Skeletal muscle satellite cell (primary cell): ENCODE results near the gene PALM2AKAP2.

Experiments
- H3K27me3 ChIP-seq: 2 replicates; pipeline ENCODE4 v1.7.0; 2013; ENCODE audit warnings: low read length; ENCODE audit not compliant: control insufficient read depth, insufficient read depth
- H3K36me3 ChIP-seq: 2 replicates; pipeline ENCODE4 v1.7.0; 2013; ENCODE audit warnings: mild to moderate bottlenecking, control low read depth, low read length; ENCODE audit not compliant: insufficient read depth
- H3K4me1 ChIP-seq: 2 replicates; pipeline ENCODE4 v1.7.0; 2013; ENCODE audit warnings: low read length; ENCODE audit not compliant: control insufficient read depth, insufficient read depth
- H3K4me2 ChIP-seq: 2 replicates; pipeline ENCODE4 v1.7.0; 2013; ENCODE audit warnings: mild to moderate bottlenecking, low read length
- H3K4me3 ChIP-seq: 2 replicates; pipeline ENCODE4 v1.7.0; 2013; ENCODE audit warnings: low read length
- H3K9ac ChIP-seq: 2 replicates; pipeline ENCODE4 v1.7.0; 2013; ENCODE audit warnings: mild to moderate bottlenecking, low read depth, low read length, moderate library complexity
- H3K9me3 ChIP-seq: replicated peaks from 2 replicates; pipeline ENCODE4 v1.7.0; 2013; ENCODE audit warnings: mild to moderate bottlenecking, control low read depth, low read length

The PALM2AKAP2 gene

GRCh38 chr9:109793921-109794320 lies 13.9 kb downstream of the PALM2AKAP2 start:
- no peaks in the 10 kb centered on the region for H3K9me3 ChIP-seq
- peaks cover 33% of the 10 kb centered on the region for H3K4me1 ChIP-seq
- H3K36me3 ChIP-seq, result no peaks in the 10 kb centered on the region
- no peaks in the 10 kb centered on the region for H3K27me3 ChIP-seq
- H3K4me2 ChIP-seq, result peak overlapping the region; percentile 47
- no peak overlapping the region for H3K4me3 ChIP-seq
- H3K9ac ChIP-seq, result peak overlapping the region; percentile 39

GRCh38 chr9:109794361-109795012 lies 14.5 kb downstream of the PALM2AKAP2 start:
- Histone ChIP-seq H3K4me1 (peaks cover 37% of the 10 kb centered on the region), H3K9me3 (no peaks in the 10 kb centered on the region), H3K27me3 (no peaks in the 10 kb centered on the region)

GRCh38 chr9:109795613-109796012 lies 15.6 kb downstream of the PALM2AKAP2 start:
- no peaks in the 10 kb centered on the region for H3K9me3 ChIP-seq
- H3K4me2 ChIP-seq, result no peak overlapping the region
- no peaks in the 10 kb centered on the region for H3K36me3 ChIP-seq
- no peaks in the 10 kb centered on the region for H3K27me3 ChIP-seq
- H3K4me1 ChIP-seq, result peaks cover 46% of the 10 kb centered on the region
- H3K4me3 ChIP-seq, result no peak overlapping the region
- no peak overlapping the region for H3K9ac ChIP-seq

More at GRCh38 chr9:109794361-109795012, 14.5 kb downstream of the PALM2AKAP2 start:
- Histone ChIP-seq H3K36me3 (no peaks in the 10 kb centered on the region), H3K4me3 (no peak overlapping the region), H3K4me2 (no peak overlapping the region), H3K9ac (no peak overlapping the region)

- H3K27me3 ChIP-seq, result no peaks in the 10 kb centered on the region
- H3K4me1 ChIP-seq, result peaks cover 46% of the 10 kb centered on the region
- no peaks in the 10 kb centered on the region for H3K36me3 ChIP-seq
- no peaks in the 10 kb centered on the region for H3K9me3 ChIP-seq
- no peak overlapping the region for H3K4me2 ChIP-seq
- no peak overlapping the region for H3K9ac ChIP-seq
- no peak overlapping the region for H3K4me3 ChIP-seq
Measured at GRCh38 chr9:109796078-109796477, 16.1 kb downstream of the PALM2AKAP2 start.

GRCh38 chr9:109797006-109797405 lies 17.0 kb downstream of the PALM2AKAP2 start:
- no peak overlapping the region for H3K9ac ChIP-seq
- peaks cover 39% of the 10 kb centered on the region for H3K4me1 ChIP-seq
- H3K27me3 ChIP-seq, result no peaks in the 10 kb centered on the region
- no peak overlapping the region for H3K4me2 ChIP-seq
- H3K36me3 ChIP-seq, result no peaks in the 10 kb centered on the region
- H3K4me3 ChIP-seq, result no peak overlapping the region
- no peaks in the 10 kb centered on the region for H3K9me3 ChIP-seq

GRCh38 chr9:109797509-109797908 lies 17.5 kb downstream of the PALM2AKAP2 start:
- no peaks in the 10 kb centered on the region for H3K36me3 ChIP-seq
- H3K4me2 ChIP-seq, result no peak overlapping the region
- peaks cover 35% of the 10 kb centered on the region for H3K4me1 ChIP-seq
- no peaks in the 10 kb centered on the region for H3K27me3 ChIP-seq
- H3K4me3 ChIP-seq, result no peak overlapping the region
- H3K9ac ChIP-seq, result no peak overlapping the region
- no peaks in the 10 kb centered on the region for H3K9me3 ChIP-seq

GRCh38 chr9:109799141-109799540 lies 19.1 kb downstream of the PALM2AKAP2 start:
- no peaks in the 10 kb centered on the region for H3K9me3 ChIP-seq
- peaks cover 21% of the 10 kb centered on the region for H3K4me1 ChIP-seq
- no peak overlapping the region for H3K9ac ChIP-seq
- no peak overlapping the region for H3K4me3 ChIP-seq
- H3K27me3 ChIP-seq, result no peaks in the 10 kb centered on the region
- H3K4me2 ChIP-seq, result no peak overlapping the region
- no peaks in the 10 kb centered on the region for H3K36me3 ChIP-seq

- peak overlapping the region; percentile 19 for H3K4me2 ChIP-seq
- H3K9ac ChIP-seq, result no peak overlapping the region
- H3K27me3 ChIP-seq, result no peaks in the 10 kb centered on the region
- H3K36me3 ChIP-seq, result no peaks in the 10 kb centered on the region
- H3K4me1 ChIP-seq, result peaks cover 14% of the 10 kb centered on the region
- no peaks in the 10 kb centered on the region for H3K9me3 ChIP-seq
- no peak overlapping the region for H3K4me3 ChIP-seq
Measured at GRCh38 chr9:109799792-109800191, 19.8 kb downstream of the PALM2AKAP2 start.

GRCh38 chr9:109801484-109801883 lies 21.5 kb downstream of the PALM2AKAP2 start:
- H3K9ac ChIP-seq, result no peak overlapping the region
- no peaks in the 10 kb centered on the region for H3K36me3 ChIP-seq
- H3K27me3 ChIP-seq, result no peaks in the 10 kb centered on the region
- H3K9me3 ChIP-seq, result no peaks in the 10 kb centered on the region
- H3K4me1 ChIP-seq, result peaks cover 15% of the 10 kb centered on the region
- H3K4me3 ChIP-seq, result no peak overlapping the region
- no peak overlapping the region for H3K4me2 ChIP-seq

- Histone ChIP-seq H3K27me3 (no peaks in the 10 kb centered on the region), H3K4me2 (no peak overlapping the region), H3K9ac (no peak overlapping the region), H3K9me3 (no peaks in the 10 kb centered on the region), H3K36me3 (no peaks in the 10 kb centered on the region), H3K4me3 (no peak overlapping the region), H3K4me1 (peaks cover 22% of the 10 kb centered on the region)
Measured at GRCh38 chr9:109802491-109802890, 22.5 kb downstream of the PALM2AKAP2 start.

- Histone ChIP-seq H3K4me2 (no peak overlapping the region), H3K4me1 (peaks cover 12% of the 10 kb centered on the region), H3K9me3 (no peaks in the 10 kb centered on the region), H3K9ac (no peak overlapping the region), H3K4me3 (no peak overlapping the region), H3K27me3 (no peaks in the 10 kb centered on the region), H3K36me3 (no peaks in the 10 kb centered on the region)
Measured at GRCh38 chr9:109805050-109805449, 25.1 kb downstream of the PALM2AKAP2 start.

- H3K9ac ChIP-seq, result no peak overlapping the region
- no peaks in the 10 kb centered on the region for H3K27me3 ChIP-seq
- no peaks in the 10 kb centered on the region for H3K36me3 ChIP-seq
- no peak overlapping the region for H3K4me2 ChIP-seq
- H3K9me3 ChIP-seq, result no peaks in the 10 kb centered on the region
- H3K4me3 ChIP-seq, result no peak overlapping the region
- peaks cover 8% of the 10 kb centered on the region for H3K4me1 ChIP-seq
Measured at GRCh38 chr9:109806506-109807115, 26.6 kb downstream of the PALM2AKAP2 start.
